Peyer's patch (tissue), 4 donors: ENCODE measurements around the gene MLF2.

Source experiments
- CTCF ChIP-seq, 6 experiments: fragments of 450-650 bp in 4 of 6; fragments of 200-600 bp in 2 of 6; sonication (generic) in 1 of 6; IDR thresholded peaks; one replicate each; pipeline ENCODE4 v1.5.1; 2017 to 2019; ENCODE audit warnings: antibody characterized with exemption in 6 of 6, mild to moderate bottlenecking in 3 of 6, moderate library complexity in 1 of 6
- POLR2A ChIP-seq, 2 donors: fragments of 450-650 bp; IDR thresholded peaks; one replicate each; pipeline ENCODE4 v1.5.1; 2017; ENCODE audit warnings: antibody characterized with exemption in 2 of 2, mild to moderate bottlenecking in 2 of 2, moderate library complexity in 2 of 2

GRCh38 chr12:6730169-6730568 is 22.8 kb downstream of the MLF2 start:
- no peak for TF ChIP-seq POLR2A (IDR thresholded peaks at IDR 0.05)
- no peak for TF ChIP-seq CTCF (IDR thresholded peaks at IDR 0.05)
